Activated CD4-positive, alpha-beta T cell treated with anti-CD3 and anti-CD28 coated beads, Interleukin-2, amount 10 ng/mL, durations not matched to agents 7 days and 5 days (primary cell): Measurements from ENCODE around the gene CEP295NL. TPM values are rescaled to one million over a fixed set of nuclear protein-coding genes. Genes with fewer than 3 reads are reported as not detected.

Experiments used
- CTCF ChIA-PET: fragments of 350-600 bp; sonication (Branson Sonifier 250); formaldehyde crosslinking; loops from one replicate; lab custom pipeline; 2021; ENCODE audit warnings: antibody characterized with exemption; lab: Charles Lee
- POLR2A ChIA-PET: fragments of 350-600 bp; sonication (Branson Sonifier 250); formaldehyde crosslinking; loops from one replicate; lab custom pipeline; 2021; ENCODE audit warnings: antibody characterized with exemption; lab: Charles Lee
- DNase-seq: peaks from one replicate; pipeline ENCODE4 v3.0.0-alpha.2; 2020
- H3K27ac Mint-ChIP-seq: one replicate; pipeline ENCODE4 v1.8.0; 2021; ENCODE audit warnings: mild to moderate bottlenecking, moderate library complexity, mixed read lengths
- H3K27me3 Mint-ChIP-seq: one replicate; pipeline ENCODE4 v1.8.0; 2021; ENCODE audit warnings: mixed read lengths
- H3K36me3 Mint-ChIP-seq: one replicate; pipeline ENCODE4 v1.8.0; 2021; ENCODE audit warnings: low read depth, mixed read lengths
- H3K4me1 Mint-ChIP-seq: one replicate; pipeline ENCODE4 v1.8.0; 2021; ENCODE audit warnings: mixed read lengths
- H3K4me3 Mint-ChIP-seq: one replicate; pipeline ENCODE4 v1.8.0; 2021; ENCODE audit warnings: mild to moderate bottlenecking, moderate library complexity, mixed read lengths
- H3K9me3 Mint-ChIP-seq: one replicate; pipeline ENCODE4 v1.8.0; 2021; ENCODE audit warnings: mixed read lengths
- total RNA-seq, 2 experiments: library from RNA; stranded (reverse); gene quantifications; one replicate each; pipeline ENCODE4 v1.2.3, GENCODE V29; 2021

The CEP295NL gene
- total RNA-seq, 2 experiments from 2014 or later, result 0.10 TPM; not detected in 1

- Mint-ChIP-seq H3K27me3 (no peaks in the 10 kb centered on the region), H3K36me3 (no peaks in the 10 kb centered on the region), H3K4me1 (no peaks in the 10 kb centered on the region), H3K27ac (no peak overlapping the region), H3K9me3 (no peaks in the 10 kb centered on the region), H3K4me3 (no peak overlapping the region)
- POLR2A ChIA-PET, result no interaction called here
- CTCF ChIA-PET, result no interaction called here
- no peak for DNase-seq
These were observed 36.6 kb upstream of the CEP295NL start for GRCh38 chr17:78939615-78940014.

GRCh38 chr17:78937561-78937960, 34.6 kb upstream of the CEP295NL start:
- H3K27me3 Mint-ChIP-seq, result no peaks in the 10 kb centered on the region
- no peaks in the 10 kb centered on the region for H3K36me3 Mint-ChIP-seq
- ChIA-PET POLR2A (no interaction called here), CTCF (no interaction called here)
- no peak for DNase-seq
- no peaks in the 10 kb centered on the region for H3K9me3 Mint-ChIP-seq
- peaks cover 14% of the 10 kb centered on the region for H3K4me1 Mint-ChIP-seq
- H3K27ac Mint-ChIP-seq, result no peak overlapping the region
- no peak overlapping the region for H3K4me3 Mint-ChIP-seq

- CTCF ChIA-PET, result no interaction called here
- Mint-ChIP-seq H3K4me3 (no peak overlapping the region), H3K9me3 (no peaks in the 10 kb centered on the region), H3K27ac (no peak overlapping the region), H3K36me3 (no peaks in the 10 kb centered on the region), H3K27me3 (no peaks in the 10 kb centered on the region), H3K4me1 (peaks cover 14% of the 10 kb centered on the region)
- POLR2A ChIA-PET, result no interaction called here
- DNase-seq, result no peak
These were observed 32.7 kb upstream of the CEP295NL start for GRCh38 chr17:78935419-78936323.

GRCh38 chr17:78934681-78935418, 31.8 kb upstream of the CEP295NL start:
- Mint-ChIP-seq H3K4me1 (peaks cover 14% of the 10 kb centered on the region), H3K27me3 (no peaks in the 10 kb centered on the region), H3K27ac (no peak overlapping the region), H3K36me3 (no peaks in the 10 kb centered on the region), H3K9me3 (no peaks in the 10 kb centered on the region), H3K4me3 (no peak overlapping the region)
- ChIA-PET CTCF (interaction anchor here (1.2 kb wide), 1 partner anchor 60 kb away, joined by 3 read pairs; no protein-coding TSS in a partner anchor), POLR2A (no interaction called here)
- DNase-seq, result no peak

- Mint-ChIP-seq H3K27ac (no peak overlapping the region), H3K36me3 (no peaks in the 10 kb centered on the region), H3K27me3 (peaks cover under 1% of the 10 kb centered on the region), H3K9me3 (no peaks in the 10 kb centered on the region), H3K4me1 (peaks cover 14% of the 10 kb centered on the region), H3K4me3 (no peak overlapping the region)
- ChIA-PET POLR2A (no interaction called here), CTCF (interaction anchor here (1.2 kb wide), 2 partner anchors 9 to 59 kb away, joined by 3 read pairs; no protein-coding TSS in a partner anchor)
- DNase-seq, result no peak
These were observed 31.1 kb upstream of the CEP295NL start for GRCh38 chr17:78933959-78934568.

GRCh38 chr17:78933025-78933958, 30.3 kb upstream of the CEP295NL start:
- H3K4me3 Mint-ChIP-seq, result no peak overlapping the region
- peaks cover 2% of the 10 kb centered on the region for H3K27me3 Mint-ChIP-seq
- H3K27ac Mint-ChIP-seq, result peak overlapping the region; percentile 86
- peak; percentile 47 for DNase-seq
- H3K36me3 Mint-ChIP-seq, result no peaks in the 10 kb centered on the region
- H3K9me3 Mint-ChIP-seq, result no peaks in the 10 kb centered on the region
- ChIA-PET POLR2A (no interaction called here), CTCF (interaction anchor here (0.6 to 1.2 kb wide), 3 partner anchors 10 to 102 kb away, joined by 3 read pairs; no protein-coding TSS in a partner anchor)
- H3K4me1 Mint-ChIP-seq, result peaks cover 14% of the 10 kb centered on the region

GRCh38 chr17:78929908-78930775, 27.1 kb upstream of the CEP295NL start:
- ChIA-PET POLR2A (no interaction called here), CTCF (no interaction called here)
- H3K36me3 Mint-ChIP-seq, result no peaks in the 10 kb centered on the region
- peaks cover 14% of the 10 kb centered on the region for H3K4me1 Mint-ChIP-seq
- no peak overlapping the region for H3K4me3 Mint-ChIP-seq
- H3K27me3 Mint-ChIP-seq, result peaks cover 21% of the 10 kb centered on the region
- DNase-seq, result no peak
- no peak overlapping the region for H3K27ac Mint-ChIP-seq
- no peaks in the 10 kb centered on the region for H3K9me3 Mint-ChIP-seq

- H3K27me3 Mint-ChIP-seq, result peaks cover 26% of the 10 kb centered on the region
- no peaks in the 10 kb centered on the region for H3K9me3 Mint-ChIP-seq
- no peaks in the 10 kb centered on the region for H3K36me3 Mint-ChIP-seq
- H3K4me1 Mint-ChIP-seq, result peaks cover 17% of the 10 kb centered on the region
- H3K4me3 Mint-ChIP-seq, result peak overlapping the region; percentile 32
- DNase-seq, result no peak
- H3K27ac Mint-ChIP-seq, result peak overlapping the region; percentile 57
- POLR2A ChIA-PET, result interaction anchor here (0.5 kb wide), 1 partner anchor 54 kb away, joined by 3 read pairs; no protein-coding TSS in a partner anchor
- CTCF ChIA-PET, result interaction anchor here (0.6 kb wide), 1 partner anchor 977 kb away, joined by 3 read pairs; no protein-coding TSS in a partner anchor
These were observed 22.9 kb upstream of the CEP295NL start for GRCh38 chr17:78925662-78926555.

GRCh38 chr17:78925234-78925633, 22.2 kb upstream of the CEP295NL start, which contains the start of gene TIMP2:
TIMP2 (minus strand) TSS chr17:78925387; CDS start chr17:78925088, 299 bp downstream.
- POLR2A ChIA-PET, result interaction anchor here (0.5 kb wide), 1 partner anchor 55 kb away, joined by 3 read pairs; no protein-coding TSS in a partner anchor
- peaks cover 17% of the 10 kb centered on the region for H3K4me1 Mint-ChIP-seq
- no peaks in the 10 kb centered on the region for H3K9me3 Mint-ChIP-seq
- H3K27ac Mint-ChIP-seq, result peak within 1 kb of the TSS; percentile 57
- H3K36me3 Mint-ChIP-seq, result no peaks in the 10 kb centered on the region
- CTCF ChIA-PET, result no interaction called here
- H3K27me3 Mint-ChIP-seq, result peaks cover 26% of the 10 kb centered on the region
- peak; percentile 71 for DNase-seq
- peak within 1 kb of the TSS; percentile 66 for H3K4me3 Mint-ChIP-seq

- Mint-ChIP-seq H3K4me3 (peak overlapping the region; percentile 66), H3K9me3 (no peaks in the 10 kb centered on the region), H3K4me1 (peaks cover 17% of the 10 kb centered on the region), H3K27me3 (peaks cover 26% of the 10 kb centered on the region), H3K27ac (no peak overlapping the region), H3K36me3 (no peaks in the 10 kb centered on the region)
- CTCF ChIA-PET, result no interaction called here
- POLR2A ChIA-PET, result no interaction called here
- DNase-seq, result no peak
These were observed 21.6 kb upstream of the CEP295NL start for GRCh38 chr17:78924481-78925151.
